GM04503 (cell line): Measurements from ENCODE around the gene ALDH7A1.
"Not testable (repeated sequence)": the region's sequence is repeated elsewhere in the genome, so short reads cannot be mapped to it uniquely, and the experiment has no call there.

Experiments used
- DNase-seq: peaks from one replicate; pipeline ENCODE4 v3.0.0-alpha.2; 2012; ENCODE audit warnings: low read depth

The ALDH7A1 gene

GRCh38 chr5:126595486-126596083 is 566 bp upstream of the ALDH7A1 start:
- DNase-seq = no peak

DNA sequence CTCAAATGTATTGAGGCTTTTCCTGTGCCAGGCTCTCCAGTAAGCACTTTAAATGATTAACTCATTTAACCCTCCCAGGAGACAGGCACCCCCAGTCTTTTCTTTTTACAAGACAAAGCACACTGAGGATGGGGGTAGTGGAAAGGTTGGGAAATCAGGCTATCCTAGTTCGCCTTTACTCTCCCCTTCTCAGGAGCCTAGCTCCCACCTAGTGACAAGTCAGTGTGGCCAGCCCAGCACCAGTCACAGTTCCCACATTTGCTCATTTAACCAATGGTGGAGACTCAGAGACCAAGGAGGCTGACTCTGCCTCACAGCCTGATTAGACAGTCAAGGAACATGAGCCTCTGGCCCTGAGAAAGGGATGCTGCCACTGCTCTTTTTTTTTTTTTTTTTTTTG is 3.5 kb downstream of the ALDH7A1 start:
- DNase-seq = no peak

DNA sequence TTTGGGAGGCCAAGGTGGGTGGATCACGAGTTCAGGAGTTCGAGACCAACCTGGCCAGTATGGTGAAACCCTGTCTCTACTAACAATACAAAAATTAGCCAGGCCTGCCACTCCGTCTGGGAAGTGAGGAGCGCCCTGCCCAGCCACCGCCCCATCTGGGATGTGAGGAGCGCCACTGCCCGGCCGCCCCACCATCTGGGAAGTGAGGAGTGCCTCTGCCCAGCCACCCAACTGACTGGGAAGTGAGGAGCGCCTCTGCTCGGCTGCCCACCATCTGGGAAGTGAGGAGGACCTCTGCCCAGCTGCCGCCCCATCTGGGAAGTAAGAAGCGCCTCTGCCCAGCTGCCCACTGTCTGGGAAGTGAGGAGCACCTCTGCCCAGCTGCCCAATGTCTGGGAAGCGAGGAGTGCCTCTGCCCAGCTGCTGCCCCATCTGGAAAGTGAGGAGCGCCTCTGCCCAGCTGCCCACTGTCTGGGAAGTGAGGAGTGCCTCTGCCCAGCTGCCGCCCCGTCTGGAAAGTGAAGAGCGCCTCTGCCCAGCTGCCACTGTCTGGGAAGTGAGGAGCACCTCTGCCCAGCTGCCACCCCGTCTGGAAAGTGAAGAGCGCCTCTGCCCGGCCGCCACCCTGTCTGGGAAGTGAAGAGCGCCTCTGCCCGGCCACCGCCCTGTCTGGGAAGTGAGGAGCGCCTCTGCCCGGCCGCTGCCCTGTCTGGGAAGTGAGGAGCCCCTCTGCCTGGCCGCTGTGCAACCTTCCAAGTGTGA is 5.3 kb downstream of the ALDH7A1 start:
- no peak for DNase-seq

DNA sequence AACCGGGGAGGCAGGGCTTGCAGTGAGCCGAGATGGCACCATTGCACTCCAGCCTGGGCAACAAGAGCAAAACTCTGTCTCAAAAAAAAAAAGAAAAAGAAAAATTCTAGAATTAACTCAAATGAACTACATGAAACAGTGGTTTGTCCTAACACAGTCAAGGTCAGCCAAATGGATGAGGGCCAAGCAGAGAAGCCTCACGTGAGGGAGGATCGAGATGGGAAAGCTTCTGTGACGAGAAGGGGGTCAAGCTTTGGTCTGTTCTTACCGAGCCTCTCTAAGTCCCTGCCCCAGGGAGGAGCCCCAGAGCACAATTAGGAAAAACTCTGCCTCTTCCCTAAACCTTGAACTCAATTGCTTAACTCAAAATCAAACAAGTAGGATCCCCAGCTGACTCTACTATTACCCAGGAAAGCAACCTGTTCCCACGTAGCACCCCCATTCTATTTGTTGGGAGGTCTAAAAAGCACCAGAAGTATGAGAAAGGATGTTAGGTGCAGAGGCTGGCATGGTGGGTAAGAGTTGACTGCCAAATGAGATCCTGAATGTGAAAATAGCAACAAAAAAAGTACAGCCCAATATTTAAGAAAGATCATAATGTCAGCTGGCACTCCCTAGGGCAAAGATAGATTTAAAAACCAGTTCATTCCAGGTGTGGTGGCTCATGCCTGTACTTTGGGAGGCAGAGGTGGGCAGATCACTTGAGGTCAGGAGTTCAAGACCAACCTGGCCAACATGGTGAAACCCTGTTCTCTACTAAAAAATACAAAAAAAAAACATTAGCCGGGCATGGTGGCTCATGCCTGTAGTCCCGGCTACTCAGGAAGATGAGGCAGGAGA is 7.2 kb downstream of the ALDH7A1 start:
- no peak for DNase-seq

GRCh38 chr5:126583761-126584160 is 11.3 kb downstream of the ALDH7A1 start:
- DNase-seq = no peak

- DNase-seq = no peak
These were observed 15.3 kb downstream of the ALDH7A1 start for GRCh38 chr5:126579716-126580115.

DNA sequence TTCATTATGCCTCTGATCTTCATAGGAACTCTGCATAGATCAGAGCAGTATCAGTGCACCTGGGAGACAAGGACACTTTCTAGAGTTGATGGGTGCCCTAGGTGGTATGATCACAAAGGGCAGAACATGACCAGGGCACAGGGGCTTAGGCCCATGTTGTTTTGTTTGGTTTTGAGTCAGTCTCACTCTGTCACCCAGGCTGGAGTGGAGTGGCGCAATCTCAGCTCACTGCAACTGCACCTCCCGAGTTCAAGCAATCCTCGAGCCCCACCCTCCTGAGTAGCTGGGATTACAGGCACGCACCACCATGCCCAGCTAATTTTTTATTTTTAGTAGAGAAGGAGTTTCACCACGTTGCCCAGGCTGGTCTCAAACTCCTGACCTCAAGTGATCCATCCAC is 17.6 kb downstream of the ALDH7A1 start:
- DNase-seq = no peak

GRCh38 chr5:126576974-126577373 is 18.0 kb downstream of the ALDH7A1 start:
- DNase-seq = no peak

DNA sequence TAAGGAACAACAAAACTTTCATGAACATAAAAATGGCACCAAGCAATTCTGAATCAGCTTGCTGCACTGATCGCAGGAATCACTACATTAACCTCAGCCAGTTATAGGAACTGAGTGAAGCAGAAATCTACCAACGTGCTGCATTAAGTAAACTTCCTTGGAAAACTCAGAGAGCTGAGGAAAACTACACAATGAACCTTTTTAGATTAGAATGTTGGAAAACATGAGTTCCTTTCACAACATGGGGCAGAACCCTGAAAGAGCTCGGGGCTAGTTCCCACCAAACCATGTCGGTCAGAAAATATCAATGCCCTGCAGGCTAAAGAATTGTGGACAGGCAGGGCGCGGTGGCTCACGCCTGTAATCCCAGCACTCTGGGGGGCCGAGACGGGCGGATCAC is 19.4 kb downstream of the ALDH7A1 start:
- DNase-seq = no peak

- no peak for DNase-seq
These were observed 26.7 kb downstream of the ALDH7A1 start for GRCh38 chr5:126568206-126568755.

- DNase-seq = no peak
These were observed 32.2 kb downstream of the ALDH7A1 start for GRCh38 chr5:126562823-126563222.

DNA sequence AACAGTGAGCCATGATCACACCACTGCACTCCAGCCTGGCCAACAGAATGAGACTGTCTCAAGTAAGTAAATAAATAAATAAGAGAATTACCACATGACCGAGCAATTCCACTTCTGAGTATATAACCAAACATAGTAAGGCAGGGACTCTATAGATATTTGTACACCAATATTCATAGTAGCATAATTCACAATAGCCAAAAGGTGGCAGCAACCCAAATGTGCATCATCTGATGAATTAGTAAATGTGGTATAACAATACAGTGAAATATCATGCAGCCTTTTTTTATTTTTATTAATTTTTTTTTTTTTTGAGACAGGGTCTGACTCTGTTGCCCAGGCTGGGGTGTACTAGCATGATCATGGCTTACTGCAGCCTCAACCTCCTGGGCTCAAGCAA is 33.1 kb downstream of the ALDH7A1 start:
- no peak for DNase-seq

GRCh38 chr5:126555101-126555500 is 39.9 kb downstream of the ALDH7A1 start:
- DNase-seq = not testable (repeated sequence)

- no peak for DNase-seq
These were observed 42.4 kb downstream of the ALDH7A1 start for GRCh38 chr5:126552614-126553013.

GRCh38 chr5:126544087-126544740 is 50.8 kb downstream of the ALDH7A1 start:
- no peak for DNase-seq

DNA sequence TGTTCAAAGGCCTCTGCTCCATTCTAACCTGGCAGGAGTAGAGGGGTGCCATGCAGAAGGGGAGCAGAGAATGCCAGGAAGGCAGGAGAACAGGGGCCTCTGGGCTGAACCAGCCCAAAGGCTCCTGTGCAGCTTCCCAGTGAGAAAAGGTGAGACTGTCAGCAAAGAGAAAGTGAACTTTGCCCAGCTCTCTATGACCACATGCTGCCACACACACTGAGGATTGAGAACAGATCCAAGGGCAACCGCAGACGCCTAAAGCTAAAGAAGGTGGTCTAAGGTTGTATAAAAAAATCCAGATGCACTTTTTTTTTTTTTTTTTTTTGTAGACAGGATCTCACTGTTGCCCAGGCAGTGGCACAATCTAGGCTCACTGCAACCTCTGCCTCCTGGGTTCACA is 51.4 kb downstream of the ALDH7A1 start:
- no peak for DNase-seq

DNA sequence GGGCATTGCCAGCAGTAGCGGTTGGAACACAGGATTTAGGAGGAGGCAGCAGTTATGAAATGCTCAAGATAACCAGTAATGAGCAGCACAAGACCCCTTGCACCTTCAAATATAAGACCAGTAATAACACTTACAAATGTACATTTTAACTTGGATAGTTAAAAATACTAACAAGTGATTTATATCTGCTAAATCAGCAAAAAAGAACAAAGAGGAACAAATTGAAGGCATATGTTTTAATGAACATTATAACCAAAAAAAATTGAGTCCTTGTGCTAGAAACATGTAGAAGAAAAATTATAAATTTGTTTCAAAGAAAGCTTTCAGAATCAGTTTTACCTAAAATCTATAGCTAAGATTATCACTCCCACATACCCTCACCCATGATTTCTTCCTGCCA is 52.0 kb downstream of the ALDH7A1 start:
- no peak for DNase-seq

DNA sequence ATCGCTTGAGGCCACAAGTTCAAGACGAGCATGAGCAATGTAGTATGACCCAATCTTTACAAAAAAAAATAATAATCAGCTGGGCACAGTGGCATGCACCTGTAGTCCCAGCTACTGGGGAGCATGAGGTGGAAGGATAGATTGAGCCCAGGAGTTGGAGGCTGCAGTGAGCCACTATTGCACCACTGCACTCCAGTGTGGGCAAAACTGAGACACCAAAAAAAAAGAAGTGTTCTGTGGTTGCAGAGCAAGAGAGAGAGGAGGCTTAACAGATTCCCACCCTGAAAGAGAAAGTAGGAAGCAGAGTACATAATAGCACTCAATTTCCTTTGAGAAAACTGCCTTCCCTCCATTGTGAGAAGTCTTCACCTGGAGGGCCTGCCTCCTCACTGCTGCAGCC is 52.6 kb downstream of the ALDH7A1 start:
- DNase-seq = no peak

GRCh38 chr5:126540631-126541030 is 54.4 kb downstream of the ALDH7A1 start:
- no peak for DNase-seq

- no peak for DNase-seq
These were observed 56.4 kb downstream of the ALDH7A1 start for GRCh38 chr5:126538579-126538978.

DNA sequence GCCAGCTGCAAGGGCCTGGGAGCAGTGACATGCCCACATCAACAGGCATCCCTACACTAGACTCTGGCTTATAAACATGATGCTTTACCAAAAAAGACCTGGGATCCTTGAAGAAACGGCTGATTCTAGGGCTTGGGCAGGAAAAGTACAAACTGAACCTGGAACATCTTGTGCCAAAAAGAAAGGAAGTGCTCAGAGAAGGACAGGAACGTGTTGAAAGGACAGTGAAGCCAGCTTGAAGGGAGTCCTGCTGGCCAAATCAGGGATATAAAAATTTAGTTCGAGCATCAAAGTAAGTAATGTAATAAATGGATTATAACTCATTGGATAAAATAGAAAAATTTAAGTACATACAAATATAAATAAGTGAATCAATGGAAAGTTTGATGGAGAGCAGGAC is 58.1 kb downstream of the ALDH7A1 start:
- DNase-seq = no peak

DNA sequence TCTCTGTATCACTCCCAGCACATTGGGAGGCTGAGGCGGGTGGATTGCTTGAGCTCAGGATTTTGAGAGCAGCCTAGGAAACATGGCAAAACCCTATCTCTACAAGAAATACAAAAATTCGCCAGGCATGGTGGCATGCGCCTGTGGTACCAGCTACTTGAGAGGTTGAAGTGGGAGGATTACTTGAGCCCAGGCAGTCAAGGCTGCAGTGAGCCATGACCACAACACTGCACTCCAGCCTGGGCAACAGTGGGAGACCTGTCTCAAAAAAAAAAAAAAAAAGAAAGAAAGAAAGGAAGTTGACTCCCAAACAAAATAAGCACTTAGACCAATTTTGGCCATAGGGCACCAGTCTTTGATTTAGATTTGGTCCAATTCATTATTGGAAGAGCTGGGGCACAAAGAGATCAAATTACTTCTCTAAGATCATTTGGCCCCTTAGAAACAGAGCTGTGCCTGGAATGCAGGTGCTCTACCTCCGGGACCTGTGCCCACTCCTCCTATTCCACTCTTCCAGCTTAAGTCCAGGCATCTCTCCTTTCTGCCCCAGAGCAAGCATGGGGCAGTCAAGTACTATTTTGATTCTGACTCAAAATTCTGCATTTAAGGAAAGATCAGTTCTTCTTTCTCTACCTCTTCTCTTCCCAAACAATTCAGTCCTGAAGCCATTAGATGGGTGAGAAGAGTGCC is 59.0 kb downstream of the ALDH7A1 start:
- DNase-seq = no peak
